HepG2 (cell line): ENCODE results near the gene MSANTD1. TPM values are rescaled to one million over a fixed set of nuclear protein-coding genes. Genes with fewer than 3 reads are reported as not detected.

Experiments
- ATAC-seq: fragments of 200-7000 bp; cut with Tn5 transposase; 3 replicates; pipeline ENCODE4 v1.9.1; 2020; ENCODE audit warnings: mild to moderate bottlenecking, moderate library complexity
- BruUV-seq: library from RNA; stranded (reverse); fragments of 400-500 nt; replicated peaks from 2 replicates; lab custom pipeline; 2021; lab: Mats Ljungman, UMichigan
- CTCF ChIA-PET: fragments of 300-600 bp; formaldehyde crosslinking; extraction: SDS; loops from one replicate; lab custom pipeline; 2021; ENCODE audit warnings: low total read pairs, inconsistent platforms, low intra/inter-chr PET ratio; lab: Yijun Ruan, JAX
- POLR2A ChIA-PET: fragments of 350-600 bp; sonication (Branson Sonifier 250); formaldehyde crosslinking; loops from one replicate; lab custom pipeline; 2020; ENCODE audit warnings: antibody characterized with exemption, inconsistent platforms; lab: Yijun Ruan, JAX
- DNase-seq: peaks from one replicate; pipeline ENCODE4 v3.0.0-alpha.2; 2015; ENCODE audit warnings: low spot score
- FAIRE-seq: peaks from 3 replicates; lab custom pipeline; 2011; peaks lifted over from hg19 to GRCh38; lab: Jason Lieb, UNC
- H2AFZ ChIP-seq: one replicate; pipeline ENCODE4 v1.6.1; 2011; ENCODE audit warnings: low read length, inconsistent platforms
- H3K27ac ChIP-seq: fragments of 300-600 bp; 3 replicates; pipeline ENCODE4 v1.8.0; 2011; ENCODE audit warnings: mixed run types, mild to moderate bottlenecking, mixed read lengths, low read length, inconsistent platforms; ENCODE audit not compliant: insufficient read depth; ENCODE audit errors: extremely low read length
- H3K27me3 ChIP-seq, 2 experiments: fragments of 200-600 bp in 1 of 2; 2 replicates in 1 of 2; 3 replicates in 1 of 2; pipeline versions ENCODE4 v1.6.0 to v1.8.0; 2011; ENCODE audit warnings: low read length in 2 of 2, mild to moderate bottlenecking in 2 of 2, moderate library complexity in 2 of 2, inconsistent platforms in 1 of 2; ENCODE audit not compliant: insufficient read depth in 2 of 2, control insufficient read depth in 1 of 2
- H3K36me3 ChIP-seq, 2 experiments: fragments of 200-600 bp in 1 of 2; replicated peaks in 1 of 2; 2 replicates in 1 of 2; 3 replicates in 1 of 2; pipeline versions ENCODE4 v1.5.1 to v1.8.0; 2011; ENCODE audit warnings: low read length in 2 of 2, inconsistent platforms in 1 of 2; ENCODE audit not compliant: insufficient read depth in 2 of 2, control insufficient read depth in 1 of 2
- H3K4me1 ChIP-seq: 2 replicates; pipeline ENCODE4 v1.5.1; 2012; ENCODE audit warnings: low read length, inconsistent platforms; ENCODE audit not compliant: insufficient read depth
- H3K4me2 ChIP-seq: 2 replicates; pipeline ENCODE4 v1.6.0; 2011; ENCODE audit warnings: low read depth, low read length, inconsistent platforms
- H3K4me3 ChIP-seq, 3 experiments: fragments of 200-600 bp in 1 of 3; sonication (generic), shearing (Covaris generic) in 1 of 3; replicated peaks in 1 of 3; 2 replicates each; pipeline ENCODE4 v1.5.1; 2011 to 2016; ENCODE audit warnings: low read length in 3 of 3, inconsistent platforms in 2 of 3, low read depth in 2 of 3, mild to moderate bottlenecking in 2 of 3, control low read depth in 1 of 3, mixed read lengths in 1 of 3; ENCODE audit not compliant: insufficient read depth in 1 of 3
- H3K79me2 ChIP-seq: one replicate; pipeline ENCODE4 v1.6.1; 2011; ENCODE audit warnings: low read length, inconsistent platforms; ENCODE audit not compliant: insufficient read depth
- H3K9ac ChIP-seq: 2 replicates; pipeline ENCODE4 v1.6.0; 2011; ENCODE audit warnings: mild to moderate bottlenecking, low read depth, low read length, inconsistent platforms; ENCODE audit not compliant: insufficient read depth
- H3K9me3 ChIP-seq: 2 replicates; pipeline ENCODE4 v1.5.1; 2012; ENCODE audit warnings: mild to moderate bottlenecking, low read length
- H4K20me1 ChIP-seq: 2 replicates; pipeline ENCODE4 v1.6.0; 2011; ENCODE audit warnings: inconsistent platforms, mild to moderate bottlenecking, low read length, moderate library complexity; ENCODE audit not compliant: insufficient read depth
- ELF4 ChIP-seq: sonication (generic); formaldehyde crosslinking; IDR thresholded peaks from 2 replicates; pipeline ENCODE4 v1.5.0; 2020; ENCODE audit warnings: missing genetic modification reagents, mild to moderate bottlenecking, moderate library complexity, borderline replicate concordance
- HDAC6 ChIP-seq: fragments of 200-600 bp; sonication (generic); IDR thresholded peaks from 2 replicates; pipeline ENCODE4 v1.7.0; 2017; ENCODE audit warnings: mild to moderate bottlenecking, antibody characterized with exemption, low read length, low read depth
- HOXA9 ChIP-seq: sonication (generic); formaldehyde crosslinking; IDR thresholded peaks from 2 replicates; pipeline ENCODE4 v1.8.1; 2022; ENCODE audit warnings: missing genetic modification reagents, mild to moderate bottlenecking, moderate library complexity, borderline replicate concordance
- NFYB ChIP-seq: sonication (generic); formaldehyde crosslinking; IDR thresholded peaks from 2 replicates; pipeline ENCODE4 v1.4.0; 2020; ENCODE audit warnings: missing genetic modification reagents
- RELA ChIP-seq: sonication (generic); formaldehyde crosslinking; IDR thresholded peaks from 2 replicates; pipeline ENCODE4 v1.4.0; 2020; ENCODE audit warnings: missing genetic modification reagents
- RFXANK ChIP-seq: IDR thresholded peaks from 2 replicates; pipeline ENCODE4 v1.6.1; 2016
- RNF2 ChIP-seq: fragments of 450-650 bp; conservative IDR thresholded peaks from 2 replicates; pipeline ENCODE4 v1.6.1; 2016; ENCODE audit warnings: low read depth
- SIN3B ChIP-seq: fragments of 150-350 bp; IDR thresholded peaks from 2 replicates; pipeline ENCODE4 v1.6.1; 2014; ENCODE audit warnings: low read length
- ZFP62 ChIP-seq: sonication (generic); formaldehyde crosslinking; IDR thresholded peaks from 2 replicates; pipeline ENCODE4 v1.4.0; 2020; ENCODE audit warnings: missing genetic modification reagents
- ZNF143 ChIP-seq: sonication (generic); formaldehyde crosslinking; IDR thresholded peaks from 2 replicates; pipeline ENCODE4 v1.4.0; 2020; ENCODE audit warnings: missing genetic modification reagents
- ZNF549 ChIP-seq: sonication (generic); formaldehyde crosslinking; IDR thresholded peaks from 2 replicates; pipeline ENCODE4 v1.5.0; 2020; ENCODE audit warnings: missing genetic modification reagents
- ZNF567 ChIP-seq: sonication (generic); formaldehyde crosslinking; IDR thresholded peaks from 2 replicates; pipeline ENCODE4 v1.8.1; 2023; ENCODE audit warnings: mild to moderate bottlenecking, missing genetic modification reagents, borderline replicate concordance
- ZNF660 ChIP-seq: sonication (generic); formaldehyde crosslinking; IDR thresholded peaks from 2 replicates; pipeline ENCODE4 v1.5.1; 2020; ENCODE audit warnings: mild to moderate bottlenecking, low read depth, missing genetic modification reagents, borderline replicate concordance
- WGBS: methylation state at CpG from one replicate; pipeline ENCODE4 v1.1.6; 2017; ENCODE audit warnings: low lambda C conversion rate; 5-methylcytosine and 5-hydroxymethylcytosine counted together
- in situ Hi-C: cut with HindIII; loops from 2 replicates; pipeline ENCODE4 v1.10.0; 2017; ENCODE audit warnings: low pct_unique_long_range_greater_than_20kb; ENCODE audit not compliant: extremely low pct_ligation_motif_present
- intact Hi-C: fragments of 100-400 bp; cut with micrococcal nuclease; formaldehyde crosslinking; loops from one replicate; pipeline ENCODE4 v1.10.0; 2022; ENCODE audit not compliant: unreplicated experiment
- polyA plus RNA-seq, 8 experiments: library from polyadenylated mRNA; depleted of rRNA in 3 of 8; stranded (reverse) in 7 of 8; unstranded in 1 of 8; fragments of >200 nt; fragmentation: Illumina TruSeq in 4 of 8; extraction: Trizol in 4 of 8; gene quantifications; 2 replicates each; pipeline versions ENCODE4 v1.2.1 to v1.2.3, GENCODE V29; 2011 to 2016; ENCODE audit warnings: low read depth in 4 of 8, missing spikeins in 1 of 8, mixed read lengths in 1 of 8; ENCODE audit not compliant: insufficient read depth in 1 of 8
- total RNA-seq, 5 experiments: library from RNA; depleted of rRNA; stranded (reverse); fragments of >200 nt; fragmentation: Illumina TruSeq; extraction: Trizol; gene quantifications; 2 replicates each; pipeline ENCODE4 v1.2.3, GENCODE V29; 2016; ENCODE audit warnings: low read depth in 1 of 5

Gene MSANTD1
- total and polyA plus RNA-seq, 2 of the 13 experiments (the other 11 are each of a cell fraction or from before 2014, with no cell fraction given), result 0.22 to 0.40 TPM

DNA sequence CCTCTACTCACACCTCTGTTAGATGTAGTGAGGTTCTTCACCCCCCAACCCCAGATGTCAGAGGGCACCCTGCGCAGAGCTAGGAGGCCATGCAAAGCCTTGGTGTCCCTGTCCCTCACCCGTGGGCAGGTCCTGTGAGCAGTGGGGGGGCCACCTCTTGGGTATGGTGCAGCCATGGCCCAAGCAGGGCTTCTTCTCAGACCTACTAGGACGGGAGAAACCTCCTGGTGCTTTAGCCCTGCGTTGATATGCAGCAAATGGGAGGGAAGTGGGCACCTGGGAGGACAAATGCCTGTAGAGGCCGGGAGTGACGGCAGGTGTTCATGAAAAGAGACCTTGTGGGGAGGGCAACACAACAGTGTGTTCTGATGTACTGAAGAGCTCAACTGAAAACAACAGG, 38.5 kb upstream of the MSANTD1 start:
- Histone ChIP-seq H4K20me1 (no peaks in the 10 kb centered on the region), H3K27ac (no peak overlapping the region), H3K4me3 (no peak overlapping the region), H3K27me3 (no peaks in the 10 kb centered on the region)
- TF ChIP-seq RELA (CRISPR knock-in tag) (no peak), RFXANK (CRISPR knock-in tag) (no peak), HDAC6 (no peak), RNF2 (no peak), ZNF660 (CRISPR knock-in tag) (no peak)
- TF ChIP-seq, all 625 proteins: peak for 0
- POLR2A ChIA-PET, result no interaction called here
- H3K9me3 ChIP-seq, result no peaks in the 10 kb centered on the region
- BruUV-seq, result no TSS peak
- H3K4me2 ChIP-seq, result no peak overlapping the region
- ATAC-seq (no peak), FAIRE-seq (no peak), DNase-seq (no peak)
- WGBS, result 99% methylated on average over 6 of the region's 6 CpGs
- no peak overlapping the region for H2AFZ ChIP-seq
- H3K79me2 ChIP-seq, result no peaks in the 10 kb centered on the region
- H3K9ac ChIP-seq, result no peak overlapping the region
- in situ Hi-C loops (no loop called here), intact Hi-C loops (no loop called here)
- peaks cover 29 to 60% of the 10 kb centered on the region in 2 experiments for H3K36me3 ChIP-seq
- H3K4me1 ChIP-seq, result peaks cover 59% of the 10 kb centered on the region
- CTCF ChIA-PET, result no interaction called here

DNA sequence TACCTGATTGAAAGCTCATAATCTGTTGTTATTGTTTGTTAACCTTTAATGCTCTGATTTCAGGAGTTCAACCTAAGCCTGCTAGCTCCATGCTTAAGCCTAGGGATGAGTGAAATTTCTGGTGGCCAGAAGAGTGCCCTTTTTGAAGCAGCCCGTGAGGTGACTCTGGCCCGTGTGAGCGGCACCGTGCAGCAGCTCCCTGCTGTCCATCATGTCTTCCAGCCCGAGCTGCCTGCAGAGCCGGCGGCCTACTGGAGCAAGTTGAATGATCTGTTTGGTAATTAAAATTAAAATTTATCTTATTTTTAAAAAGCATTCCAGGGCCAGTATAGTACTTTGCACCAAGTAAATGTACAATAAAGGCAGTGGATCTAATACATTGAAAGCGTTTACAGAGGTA, 37.1 kb upstream of the MSANTD1 start:
- no peak for TF ChIP-seq ZNF143 (CRISPR knock-in tag)
- no peak for TF ChIP-seq ZNF549
- no peak for TF ChIP-seq NFYB
- TF ChIP-seq SIN3B, result no peak
- TF ChIP-seq ELF4 (CRISPR knock-in tag), result no peak
- TF ChIP-seq ZNF567 (CRISPR knock-in tag), result no peak
- no peak for TF ChIP-seq HOXA9 (CRISPR knock-in tag)
- TF ChIP-seq ZFP62 (CRISPR knock-in tag), result no peak
- Histone ChIP-seq H2AFZ (no peak overlapping the region), H3K9me3 (no peaks in the 10 kb centered on the region), H3K27me3 (no peaks in the 10 kb centered on the region), H3K27ac (no peak overlapping the region), H4K20me1 (no peaks in the 10 kb centered on the region), H3K4me2 (no peak overlapping the region), H3K9ac (no peak overlapping the region), H3K4me1 (peaks cover 45% of the 10 kb centered on the region), H3K79me2 (no peaks in the 10 kb centered on the region), H3K4me3 (no peak overlapping the region), H3K36me3 (peaks cover 31 to 68% of the 10 kb centered on the region in 2 experiments)
- ChIA-PET POLR2A (no interaction called here), CTCF (no interaction called here)
- intact Hi-C loops, result no loop called here
- ATAC-seq (no peak), DNase-seq (no peak), FAIRE-seq (no peak)
- BruUV-seq, result no TSS peak
- in situ Hi-C loops, result no loop called here
- over 99% methylated on average over 8 of the region's 8 CpGs for WGBS
